ENCODE data around the gene CFAP107.
"Not testable (repeated sequence)": the region's sequence is repeated elsewhere in the genome, so short reads cannot be mapped to it uniquely, and the experiment has no call there.

Gene CFAP107

DNA sequence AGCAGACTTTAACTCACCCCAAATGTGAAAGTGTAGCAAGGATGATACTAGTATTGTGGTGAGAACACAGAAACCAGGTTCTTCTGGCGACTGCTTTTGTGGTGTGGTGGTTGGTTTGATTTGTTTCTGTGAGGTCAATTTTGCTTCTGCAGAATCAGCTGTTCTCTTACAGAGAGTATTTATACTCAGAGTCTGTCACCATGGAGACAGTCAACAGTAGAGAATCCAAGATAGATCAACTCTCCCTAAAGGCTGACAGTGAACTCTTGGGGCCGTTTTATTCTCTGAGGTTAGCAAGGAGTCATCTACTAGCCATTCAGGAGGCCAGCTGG, at the start of gene CFAP107:
Gene CFAP107 (plus strand): TSS at position 209 of the 332 bp plus-strand sequence. CDS start 231 bp downstream, outside the sequence.
- DNase-seq: no peak

GRCh38 chr1:12696658-12697057, 49.3 kb upstream of the CFAP107 start:
- no peak for DNase-seq

- DNase-seq: no peak
Observed at GRCh38 chr1:12697397-12697796, 48.6 kb upstream of the CFAP107 start.

- DNase-seq: no peak
Observed at GRCh38 chr1:12703821-12704451, 42.1 kb upstream of the CFAP107 start.

- DNase-seq: no peak
Observed at GRCh38 chr1:12706061-12706460, 39.9 kb upstream of the CFAP107 start.

DNA sequence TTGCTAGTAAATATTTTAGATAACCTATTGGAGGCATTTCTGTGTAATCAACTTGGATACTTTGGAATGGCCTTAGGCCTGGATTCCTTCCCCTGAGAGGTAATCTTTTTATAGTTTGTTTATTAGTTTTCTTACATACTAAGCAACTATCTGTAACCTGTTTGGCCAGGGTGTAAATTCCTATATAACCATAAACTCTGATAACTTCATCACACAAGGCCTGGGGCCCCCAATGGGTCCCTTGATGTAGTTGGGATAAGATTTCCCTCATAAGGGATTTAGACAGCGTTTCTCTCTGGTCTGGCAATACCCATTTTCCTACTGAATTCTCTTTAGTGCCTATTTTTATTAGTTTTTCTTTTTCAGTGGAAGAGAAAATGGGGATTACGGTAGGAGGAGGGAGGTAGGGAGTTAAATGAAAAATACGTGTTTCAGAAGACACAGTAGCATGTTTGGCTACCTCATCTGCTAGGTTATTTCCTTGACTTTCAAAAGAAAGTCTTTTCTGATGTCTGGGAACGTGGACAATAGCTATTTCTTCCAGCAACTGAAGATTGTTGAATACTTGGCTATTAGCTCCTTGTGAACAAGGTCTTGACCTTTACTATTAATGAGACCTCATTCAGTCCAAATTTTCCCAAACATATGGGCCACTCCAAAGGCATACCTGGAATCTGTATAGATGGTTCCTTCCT, 37.5 kb upstream of the CFAP107 start:
- no peak for DNase-seq

DNA sequence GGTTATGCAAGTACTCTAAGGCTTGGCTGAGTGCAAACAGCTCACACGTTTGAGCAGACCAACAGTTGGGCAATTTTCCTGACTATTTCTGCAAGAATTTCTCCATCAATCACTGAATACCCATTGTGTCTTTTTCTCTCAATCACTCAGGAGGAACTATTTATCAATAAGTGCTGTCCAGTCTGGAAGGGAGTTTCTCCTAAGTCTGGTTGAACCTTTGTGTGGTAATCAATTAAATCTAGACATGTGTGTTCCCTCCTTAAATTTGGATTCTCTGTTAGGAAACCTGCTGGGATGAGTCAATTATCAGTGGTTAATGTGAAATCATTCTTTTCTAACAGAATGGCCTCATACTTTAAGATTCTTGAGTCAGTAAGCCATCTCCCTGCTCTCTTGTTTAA, 36.9 kb upstream of the CFAP107 start:
- DNase-seq: no peak

DNA sequence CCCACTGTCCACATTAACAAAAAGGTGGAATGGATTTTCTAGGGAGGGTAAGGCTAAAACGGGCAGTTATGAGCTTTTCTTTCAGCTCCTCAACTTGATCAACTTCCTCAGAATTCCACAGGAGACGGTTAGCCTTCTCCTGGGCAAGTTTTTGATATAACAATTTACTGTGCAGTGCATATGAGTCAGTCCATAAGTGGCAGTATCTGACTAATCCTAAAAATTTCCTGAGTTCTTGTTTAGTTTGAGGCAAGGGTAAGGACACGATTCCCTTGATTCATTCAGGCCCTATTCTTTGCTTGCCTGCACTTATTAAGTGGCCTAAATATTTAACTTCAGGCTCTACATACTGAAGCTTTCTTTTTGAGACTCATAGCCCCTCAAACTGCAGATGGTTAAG, 36.3 kb upstream of the CFAP107 start:
- no peak for DNase-seq

DNA sequence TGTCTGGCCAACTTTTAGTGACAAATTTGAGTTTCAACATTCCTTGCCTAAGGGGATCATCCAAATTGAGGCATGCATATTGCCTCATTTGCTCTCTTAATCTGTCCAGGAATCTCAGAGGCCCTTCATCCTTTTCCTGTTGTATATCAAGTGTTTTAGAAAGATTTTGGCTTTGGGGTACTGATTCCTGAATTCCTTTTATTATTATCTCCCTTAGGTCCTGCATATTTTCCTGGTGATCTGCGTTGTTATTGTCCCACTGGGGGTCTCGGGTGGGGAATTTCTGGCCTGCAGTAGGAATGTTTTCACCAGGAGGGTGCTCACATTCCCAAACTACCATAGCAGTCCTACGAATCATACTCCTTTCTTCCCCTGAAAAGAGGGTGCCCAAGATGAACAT, 34.5 kb upstream of the CFAP107 start:
- no peak for DNase-seq

GRCh38 chr1:12712076-12712475, 33.9 kb upstream of the CFAP107 start:
- DNase-seq: no peak

DNA sequence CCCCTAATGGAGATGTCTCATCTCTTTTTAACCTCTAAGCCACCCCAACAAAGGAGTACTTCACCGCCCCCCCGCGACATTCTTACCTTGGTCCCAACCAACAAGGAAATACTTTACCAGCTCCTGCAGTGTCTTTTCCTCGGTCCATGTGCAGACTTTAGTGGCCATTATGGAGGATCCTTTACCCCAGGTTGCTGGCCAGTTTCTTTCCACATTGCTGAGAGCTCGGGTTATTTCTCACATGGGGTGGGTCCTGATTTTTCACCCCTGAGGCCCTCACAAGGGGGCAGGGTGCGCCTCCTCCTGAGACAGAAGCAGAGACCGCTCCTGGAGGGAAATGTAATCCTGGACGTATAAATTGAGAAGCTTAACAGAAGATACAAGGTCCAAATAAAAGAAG, 33.1 kb upstream of the CFAP107 start:
- no peak for DNase-seq

- DNase-seq: not testable (repeated sequence)
Observed at GRCh38 chr1:12713651-12714050, 32.3 kb upstream of the CFAP107 start.

- no peak for DNase-seq
Observed at GRCh38 chr1:12714710-12715475, 31.1 kb upstream of the CFAP107 start.

- DNase-seq: no peak
Observed at GRCh38 chr1:12715896-12716437, 30.0 kb upstream of the CFAP107 start, which contains the start of gene AADACL3. AADACL3 (plus strand) TSS chr1:12716110; CDS start chr1:12716177, 67 bp downstream.

GRCh38 chr1:12717301-12717838, 28.6 kb upstream of the CFAP107 start:
- no peak for DNase-seq

GRCh38 chr1:12722626-12723025, 23.4 kb upstream of the CFAP107 start:
- no peak for DNase-seq

GRCh38 chr1:12728391-12728790, 17.6 kb upstream of the CFAP107 start:
- DNase-seq: no peak

DNA sequence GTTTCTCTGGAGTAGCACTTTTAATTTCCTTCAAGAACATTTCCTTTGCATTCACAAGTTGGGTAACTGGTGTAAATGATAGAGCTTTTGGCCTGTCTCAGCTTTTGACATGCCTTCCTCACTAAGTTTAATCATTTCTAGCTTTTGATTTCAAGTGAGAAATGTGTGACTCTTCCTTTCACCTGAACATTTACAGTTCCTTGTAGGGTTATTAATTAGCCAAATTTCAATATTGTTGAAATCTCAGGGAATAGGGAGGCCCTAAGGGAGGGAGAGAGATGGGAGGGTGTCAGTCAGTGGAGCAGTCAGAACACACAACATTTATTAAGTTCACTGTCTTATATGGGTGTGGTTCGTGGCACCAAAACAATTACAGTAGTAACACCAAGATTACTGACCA, 15.8 kb upstream of the CFAP107 start:
- DNase-seq: no peak

DNA sequence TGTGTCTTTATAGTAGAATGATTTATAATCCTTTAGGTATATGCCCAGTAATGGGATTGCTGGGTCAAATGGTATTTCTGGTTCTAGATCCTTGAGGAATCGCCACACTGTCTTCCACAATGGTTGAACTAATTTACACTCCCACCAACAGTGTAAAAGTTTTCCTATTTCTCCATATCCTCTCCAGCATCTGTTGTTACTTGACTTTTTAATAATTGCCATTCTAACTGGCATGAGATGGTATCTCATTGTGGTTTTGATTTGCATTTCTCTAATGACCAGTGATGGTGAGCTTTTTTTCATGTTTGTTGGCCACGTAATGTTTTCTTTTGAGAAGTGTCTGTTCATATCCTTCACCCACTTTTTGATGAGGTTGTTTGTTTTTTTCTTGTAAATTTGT, 14.9 kb upstream of the CFAP107 start:
- DNase-seq: not testable (repeated sequence)

DNA sequence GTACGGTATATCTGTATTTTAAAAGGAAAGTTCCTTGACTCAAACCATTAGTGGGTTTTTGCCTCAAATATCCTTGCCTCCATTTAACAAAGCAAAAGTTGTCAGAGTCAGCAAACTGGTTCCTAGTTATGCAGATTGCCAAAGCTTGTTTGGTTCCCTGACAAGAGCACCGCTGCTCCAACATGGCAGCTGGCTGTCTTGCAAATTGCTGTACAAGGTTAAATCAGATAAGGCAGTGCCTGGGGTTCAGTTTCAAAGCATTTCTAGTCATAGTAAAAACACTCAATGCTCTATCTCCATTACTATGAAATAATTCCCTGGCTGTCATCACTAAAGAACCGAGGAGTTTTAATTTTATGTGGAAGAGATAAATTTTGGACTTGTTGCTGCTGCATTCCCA, 11.3 kb upstream of the CFAP107 start:
- DNase-seq: no peak

DNA sequence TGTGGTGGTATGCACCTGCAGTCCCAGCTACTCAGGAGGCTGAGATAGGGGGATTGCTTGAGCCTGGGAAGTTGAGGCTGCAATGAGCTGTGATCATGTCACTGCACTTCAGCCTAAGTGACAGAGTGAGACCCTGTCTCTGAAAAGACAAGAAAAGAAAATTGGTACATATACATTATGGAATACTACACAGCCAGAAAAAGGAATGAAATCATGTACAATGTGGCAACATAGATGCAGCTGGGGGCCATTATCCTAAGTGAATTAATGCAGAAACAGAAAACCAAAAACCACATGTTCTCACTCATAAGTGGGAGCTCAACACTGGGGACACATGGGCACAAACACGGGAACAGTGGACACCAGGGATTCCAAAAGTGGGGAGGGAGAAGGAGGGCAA, 7.1 kb upstream of the CFAP107 start:
- DNase-seq: no peak

DNA sequence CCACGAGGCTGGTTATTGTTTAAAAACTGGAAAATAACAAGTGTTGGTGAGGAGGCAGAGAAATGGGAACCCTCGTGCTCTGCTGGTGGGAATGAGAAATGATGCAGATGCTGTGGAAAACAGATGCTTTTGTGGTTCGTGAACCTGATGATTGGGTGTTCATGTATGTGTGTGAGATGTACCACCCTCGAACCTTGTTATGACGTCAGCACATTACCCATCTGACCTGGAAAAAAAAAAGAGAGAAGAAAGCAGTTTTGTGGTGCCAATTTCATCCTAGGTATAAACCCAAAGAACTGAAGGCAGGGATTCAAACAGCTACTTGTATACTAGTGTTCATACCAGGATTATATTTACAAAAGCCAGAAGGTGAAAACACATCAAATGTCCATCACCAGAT, 6.4 kb upstream of the CFAP107 start:
- no peak for DNase-seq

DNA sequence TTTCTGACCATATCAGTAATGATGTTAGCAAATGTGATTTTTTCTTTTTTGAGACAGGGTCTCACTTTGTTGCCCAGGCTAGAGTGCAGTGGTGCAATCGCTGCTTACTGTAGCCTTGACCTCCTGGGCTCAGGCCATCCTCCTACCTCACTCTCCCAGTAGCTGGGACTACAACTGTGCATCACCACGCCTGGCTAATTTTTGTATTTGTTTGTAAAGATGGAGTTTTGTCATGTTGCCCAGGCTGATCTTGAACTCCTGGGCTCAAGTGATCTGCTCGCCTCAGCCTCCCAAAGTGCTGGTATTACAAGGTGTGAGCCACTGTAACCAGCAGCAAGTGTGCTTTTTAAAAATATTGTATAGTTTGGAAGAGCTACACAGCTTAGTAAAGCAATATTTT, 4.1 kb upstream of the CFAP107 start:
- DNase-seq: no peak

Data from stimulated activated CD4-positive, alpha-beta T cell treated with anti-CD3 and anti-CD28 coated beads, Interleukin-4, amount 100 ng/mL, for 24 hours (primary cell).